GM18868 (cell line): ENCODE measurements around the gene SEC61A1.
A peak's percentile ranks its signal among the peaks of the same experiment; 100 is the strongest.

Source experiments
- ATAC-seq: cut with Tn5 transposase; IDR thresholded peaks from one replicate; pipeline ENCODE4 v1.9.1; 2021; ENCODE audit warnings: mild to moderate bottlenecking, moderate library complexity; ENCODE audit not compliant: unreplicated experiment

The SEC61A1 gene

DNA sequence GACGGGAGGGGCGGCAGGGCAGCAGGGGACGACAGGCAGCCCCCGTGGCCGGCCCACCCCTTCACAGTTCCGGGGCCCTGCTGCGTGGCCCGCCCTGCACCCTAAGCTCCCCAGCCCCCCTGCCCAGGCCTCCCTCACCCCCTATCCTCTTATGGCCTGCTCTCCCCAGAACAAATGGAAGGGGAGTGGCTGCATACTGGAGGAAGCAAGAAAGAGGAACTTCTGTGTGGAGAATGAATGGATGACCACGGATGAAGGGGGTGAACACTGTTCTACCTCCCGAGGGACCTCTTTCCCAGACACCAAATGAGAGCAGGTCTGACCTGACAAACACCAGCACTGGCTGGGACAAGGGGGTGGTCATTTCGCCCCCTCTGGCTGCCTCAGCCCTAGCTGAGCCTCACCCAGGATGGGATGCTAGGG is 25.0 kb downstream of the SEC61A1 start:
- no peak for ATAC-seq

GRCh38 chr3:128077665-128078064 is 25.4 kb downstream of the SEC61A1 start:
- no peak for ATAC-seq

DNA sequence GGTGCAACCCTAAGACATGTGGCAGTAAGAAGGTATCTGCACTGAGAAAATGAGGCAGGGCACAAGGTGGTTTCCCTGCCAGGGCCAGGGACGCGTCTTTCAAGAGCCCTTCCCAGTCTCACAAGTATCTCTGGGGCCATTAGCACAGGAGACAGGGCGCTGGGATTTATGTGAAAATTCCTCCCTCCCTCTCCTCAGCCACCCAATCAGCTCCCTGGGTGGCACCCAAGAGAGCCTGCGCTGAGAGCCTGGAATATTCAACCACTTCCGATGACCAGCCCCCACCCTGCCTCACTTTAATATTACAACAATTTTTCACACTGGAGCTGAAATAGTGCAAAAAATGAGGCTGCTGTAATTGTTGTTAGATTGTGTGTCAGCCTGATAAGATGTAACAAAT is 26.1 kb downstream of the SEC61A1 start:
- ATAC-seq: no peak

GRCh38 chr3:128078875-128079274 is 26.6 kb downstream of the SEC61A1 start:
- ATAC-seq: no peak

- ATAC-seq: no peak
Observed at GRCh38 chr3:128079823-128080222, 27.6 kb downstream of the SEC61A1 start.

GRCh38 chr3:128080323-128081080 is 28.3 kb downstream of the SEC61A1 start:
- no peak for ATAC-seq

GRCh38 chr3:128081226-128081625 is 29.0 kb downstream of the SEC61A1 start:
- no peak for ATAC-seq

DNA sequence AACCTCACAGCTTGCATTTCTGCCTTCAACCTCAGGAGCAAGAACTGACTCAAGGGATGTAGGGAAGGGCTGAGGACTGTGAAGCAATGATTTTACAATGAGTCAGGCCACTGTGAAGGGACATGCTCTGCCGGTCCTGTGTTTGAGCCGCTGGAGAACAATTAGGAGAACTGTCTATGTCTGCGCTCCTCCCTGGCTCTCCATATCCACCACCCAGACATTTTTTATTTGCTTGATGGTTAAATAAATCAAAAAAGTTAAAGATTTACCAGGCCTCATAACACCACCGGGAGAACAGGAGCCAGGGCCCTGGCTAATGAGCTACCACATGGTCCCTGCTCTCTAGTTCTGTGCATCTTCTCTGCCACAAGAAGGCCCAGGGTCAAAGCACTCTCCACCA is 29.6 kb downstream of the SEC61A1 start:
- ATAC-seq: no peak

DNA sequence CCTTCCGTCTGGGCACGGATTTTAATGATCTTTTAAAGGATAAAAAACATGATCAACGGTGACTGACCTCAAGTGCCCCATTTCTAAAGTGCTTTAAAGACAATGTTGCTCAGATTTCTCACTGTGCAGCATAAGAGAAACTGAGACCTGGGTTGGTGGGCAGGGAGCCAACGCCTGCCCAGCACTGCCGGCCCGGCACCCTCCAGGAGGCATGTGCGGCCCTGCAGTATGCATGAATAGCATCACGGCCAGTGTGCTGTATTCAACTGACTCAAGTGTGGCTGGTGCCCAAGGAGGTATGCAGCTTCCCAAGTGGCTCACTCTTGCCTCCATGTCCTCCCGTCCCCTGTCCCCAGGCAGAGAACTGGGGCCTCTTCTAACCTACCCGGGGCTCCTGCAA is 30.3 kb downstream of the SEC61A1 start:
- no peak for ATAC-seq

DNA sequence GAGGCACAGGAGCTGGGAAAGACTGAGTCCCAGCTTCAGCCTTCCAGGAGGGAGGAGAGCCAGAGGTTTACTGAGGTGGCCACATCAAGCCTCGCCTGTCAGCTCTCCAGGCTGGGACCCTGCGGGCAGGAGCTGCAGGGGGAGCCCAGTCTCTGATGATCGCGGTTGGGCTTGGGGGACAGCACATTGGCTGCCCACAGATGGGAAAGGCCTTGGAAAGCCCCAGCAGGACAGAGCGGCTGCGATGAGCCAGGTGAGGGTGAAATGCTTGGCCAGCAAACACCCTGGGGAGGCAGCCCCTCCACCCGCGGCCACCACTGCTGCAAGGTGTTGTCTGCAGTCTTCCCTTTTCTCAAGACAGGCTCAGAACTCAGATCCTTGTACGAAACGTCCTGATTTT is 31.2 kb downstream of the SEC61A1 start:
- no peak for ATAC-seq

GRCh38 chr3:128083980-128084674 is 31.9 kb downstream of the SEC61A1 start:
- no peak for ATAC-seq

GRCh38 chr3:128084675-128085021 is 32.4 kb downstream of the SEC61A1 start:
- no peak for ATAC-seq

- no peak for ATAC-seq
Observed at GRCh38 chr3:128089135-128089534, 36.9 kb downstream of the SEC61A1 start.

DNA sequence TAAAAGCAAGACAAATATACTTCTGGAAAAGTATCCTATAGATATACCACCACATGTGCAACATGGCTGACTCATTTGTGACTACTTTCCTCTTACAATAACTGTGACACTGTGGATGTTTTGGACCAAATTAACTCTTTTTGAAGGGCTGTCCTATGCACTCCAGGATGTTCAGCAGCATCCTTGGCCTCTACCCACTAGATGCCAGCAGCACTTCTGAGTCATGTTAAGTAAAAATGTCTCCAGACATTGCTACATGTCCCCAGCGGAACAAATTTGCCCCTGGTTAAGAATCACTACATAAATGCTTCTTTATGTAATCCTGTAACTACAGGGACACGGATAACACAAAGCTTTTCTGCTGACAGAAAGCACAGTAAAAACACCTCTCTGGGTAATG is 39.3 kb downstream of the SEC61A1 start:
- no peak for ATAC-seq

DNA sequence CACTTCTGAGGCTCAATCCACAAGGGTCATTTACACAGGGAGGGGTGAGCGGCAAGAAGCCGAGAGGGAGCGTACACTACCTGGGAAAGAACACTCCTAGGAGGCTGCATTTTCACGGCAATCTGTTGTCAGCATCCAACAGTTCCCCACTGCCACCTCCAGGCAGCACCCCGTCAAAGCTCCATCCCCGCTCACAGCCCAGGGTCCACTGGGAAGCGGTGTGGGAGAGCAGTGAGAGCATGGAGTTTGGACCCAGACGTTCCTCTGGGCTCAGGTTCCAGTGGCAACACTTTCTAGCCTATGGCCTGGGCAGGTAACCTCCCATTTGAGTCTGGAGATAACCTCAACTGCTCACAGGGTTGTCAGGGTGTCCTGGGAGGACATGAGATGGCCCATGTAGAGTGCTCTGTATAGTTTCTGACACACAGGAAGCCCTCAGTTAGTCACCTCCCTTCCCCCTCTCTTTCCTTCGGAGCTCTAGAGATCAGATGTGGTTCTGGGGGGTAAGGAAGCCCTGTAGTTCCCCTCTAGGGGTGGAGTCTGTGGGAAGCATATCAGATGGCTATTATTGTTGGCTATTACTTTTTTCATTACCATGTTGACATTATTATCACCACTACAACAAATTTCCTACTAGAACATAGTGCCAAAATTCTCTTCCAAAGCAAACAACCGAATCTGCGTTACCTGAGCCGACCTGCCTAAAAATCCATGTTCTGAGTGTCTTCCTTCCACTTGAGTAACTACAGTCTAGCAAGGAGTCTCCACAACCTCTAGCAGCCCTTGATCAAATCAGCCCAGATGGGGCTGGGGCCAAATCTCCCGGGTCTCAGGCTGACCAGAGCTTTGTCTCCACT is 42.3 kb downstream of the SEC61A1 start:
- no peak for ATAC-seq

GRCh38 chr3:128095222-128095703 is 43.0 kb downstream of the SEC61A1 start:
- peak; percentile 83 for ATAC-seq

GRCh38 chr3:128098234-128098633 is 46.0 kb downstream of the SEC61A1 start:
- no peak for ATAC-seq

DNA sequence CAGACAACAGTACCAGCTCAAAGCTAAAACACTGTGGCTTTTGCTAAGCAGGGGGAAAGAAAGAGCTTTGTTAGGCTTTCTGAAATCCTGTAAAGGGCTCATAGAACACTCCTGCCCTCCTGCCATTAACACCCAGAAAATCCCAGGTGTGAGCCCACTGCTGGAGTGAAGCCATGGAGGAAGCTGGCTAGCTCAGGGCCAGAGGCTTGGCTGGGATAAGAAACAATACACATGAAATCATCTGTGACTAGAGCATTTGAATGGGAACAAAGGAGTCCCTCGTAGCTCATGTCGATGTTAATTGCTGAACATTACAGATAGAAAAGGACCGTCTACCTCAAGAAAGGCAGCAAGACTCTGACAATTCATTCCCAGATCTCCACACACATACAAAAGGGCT is 47.9 kb downstream of the SEC61A1 start:
- no peak for ATAC-seq

DNA sequence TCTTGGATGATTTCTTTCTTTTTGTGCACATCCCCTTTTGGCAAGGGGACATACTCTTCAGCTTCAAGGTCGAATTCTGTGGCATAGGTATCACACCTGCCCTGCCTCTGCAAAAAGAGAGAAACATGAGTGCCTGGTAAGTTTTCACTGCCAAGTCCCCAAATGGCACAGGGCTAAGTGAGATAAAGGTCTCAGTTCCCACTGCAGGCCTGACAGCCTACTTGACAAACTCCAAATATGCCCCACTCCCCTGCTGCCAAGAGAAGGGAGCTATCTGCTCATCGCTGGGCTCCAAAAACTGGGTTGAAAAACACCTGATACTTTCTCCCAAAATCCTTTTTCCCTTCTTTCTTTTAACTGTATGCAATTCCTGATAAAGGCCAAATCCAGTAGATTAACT is 48.4 kb downstream of the SEC61A1 start:
- no peak for ATAC-seq

DNA sequence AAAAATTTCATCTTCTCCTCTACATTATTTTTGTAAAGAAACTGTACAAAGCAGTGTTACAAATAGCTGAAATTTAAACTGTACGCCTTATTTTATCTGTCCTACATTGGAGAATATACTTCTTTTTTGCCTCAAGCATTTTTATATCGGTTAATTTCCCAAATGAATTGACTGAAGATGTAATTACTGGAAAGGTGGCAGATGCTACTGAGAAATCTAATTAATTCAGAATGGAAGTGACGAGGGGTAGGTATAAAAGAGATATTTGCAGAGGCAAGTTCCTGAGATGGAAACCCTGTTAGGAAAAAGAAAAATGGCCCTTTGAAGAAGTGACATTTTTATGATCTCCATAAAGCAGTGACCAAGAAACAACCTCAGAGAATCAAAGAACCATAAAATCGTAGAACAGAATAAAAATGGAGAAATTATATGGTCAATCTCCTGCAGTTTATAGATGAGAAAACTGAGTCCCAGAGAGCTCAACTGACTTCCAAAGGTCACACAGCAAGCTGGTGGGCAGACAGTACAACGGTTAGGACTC is 51.0 kb downstream of the SEC61A1 start:
- no peak for ATAC-seq

- no peak for ATAC-seq
Observed at GRCh38 chr3:128107834-128108233, 55.6 kb downstream of the SEC61A1 start.
